Neuronal stem cell (in vitro differentiated cells): ENCODE data around the gene TMEM9B.

Experiments
- DNase-seq: peaks from one replicate; pipeline ENCODE4 v3.0.0-alpha.2; 2013; ENCODE audit warnings: low spot score
- H2AFZ ChIP-seq: one replicate; pipeline ENCODE4 v1.6.1; 2013; ENCODE audit warnings: mild to moderate bottlenecking, low read length, inconsistent platforms
- H2AK5ac ChIP-seq: 2 replicates; pipeline ENCODE4 v1.6.1; 2013; ENCODE audit warnings: low read depth, mild to moderate bottlenecking, inconsistent platforms, low read length, moderate library complexity, mixed read lengths
- H2BK120ac ChIP-seq: 2 replicates; pipeline ENCODE4 v1.6.1; 2013; ENCODE audit warnings: low read depth, mild to moderate bottlenecking, inconsistent platforms, low read length, moderate library complexity, mixed read lengths
- H2BK12ac ChIP-seq: one replicate; pipeline ENCODE4 v1.6.1; 2013; ENCODE audit warnings: low read length, inconsistent platforms
- H2BK15ac ChIP-seq: 2 replicates; pipeline ENCODE4 v1.6.1; 2013; ENCODE audit warnings: mild to moderate bottlenecking, low read length, inconsistent platforms, mixed read lengths
- H2BK5ac ChIP-seq: one replicate; pipeline ENCODE4 v1.6.1; 2013; ENCODE audit warnings: inconsistent platforms, mild to moderate bottlenecking, low read length, moderate library complexity
- H3K14ac ChIP-seq: one replicate; pipeline ENCODE4 v1.6.1; 2013; ENCODE audit warnings: low read length, inconsistent platforms
- H3K18ac ChIP-seq: 2 replicates; pipeline ENCODE4 v1.6.1; 2013; ENCODE audit warnings: low read length, inconsistent platforms
- H3K23ac ChIP-seq: 2 replicates; pipeline ENCODE4 v1.6.1; 2013; ENCODE audit warnings: low read depth, mild to moderate bottlenecking, mixed read lengths, low read length, inconsistent platforms; ENCODE audit not compliant: poor library complexity
- H3K27ac ChIP-seq: replicated peaks from 3 replicates; pipeline ENCODE4 v1.5.1; 2013; ENCODE audit warnings: low read length, inconsistent platforms
- H3K27me3 ChIP-seq, 3 experiments: 2 replicates each; pipeline ENCODE4 v1.6.1; 2013; ENCODE audit warnings: low read length in 3 of 3, mild to moderate bottlenecking in 2 of 3, inconsistent platforms in 1 of 3, low read depth in 1 of 3, mixed read lengths in 1 of 3, moderate library complexity in 1 of 3; ENCODE audit not compliant: control insufficient read depth in 3 of 3, insufficient read depth in 3 of 3
- H3K36me3 ChIP-seq, 2 donors: replicated peaks in 1 of 2; 2 replicates each; pipeline ENCODE4 v1.6.1; 2013; ENCODE audit warnings: low read length in 2 of 2; ENCODE audit not compliant: control insufficient read depth in 2 of 2, insufficient read depth in 2 of 2
- H3K4ac ChIP-seq: 2 replicates; pipeline ENCODE4 v1.6.1; 2013; ENCODE audit warnings: inconsistent platforms, mild to moderate bottlenecking, low read length, moderate library complexity
- H3K4me1 ChIP-seq, 2 donors: 1 replicate in 1 of 2; 2 replicates in 1 of 2; pipeline ENCODE4 v1.6.1; 2013; ENCODE audit warnings: low read length in 2 of 2, low read depth in 1 of 2; ENCODE audit not compliant: control insufficient read depth in 2 of 2, insufficient read depth in 1 of 2
- H3K4me2 ChIP-seq: one replicate; pipeline ENCODE4 v1.6.1; 2013; ENCODE audit warnings: mild to moderate bottlenecking, low read length, inconsistent platforms; ENCODE audit not compliant: insufficient read depth, poor library complexity, severe bottlenecking
- H3K4me3 ChIP-seq, 2 donors: 2 replicates each; pipeline ENCODE4 v1.5.1; 2013; ENCODE audit warnings: low read length in 2 of 2, mild to moderate bottlenecking in 2 of 2, inconsistent platforms in 1 of 2, moderate library complexity in 1 of 2
- H3K79me1 ChIP-seq: one replicate; pipeline ENCODE4 v1.6.1; 2013; ENCODE audit warnings: low read depth, mild to moderate bottlenecking, inconsistent platforms, low read length, moderate library complexity
- H3K9ac ChIP-seq: one replicate; pipeline ENCODE4 v1.6.1; 2013; ENCODE audit warnings: mild to moderate bottlenecking, low read depth, low read length, inconsistent platforms; ENCODE audit not compliant: poor library complexity
- H3K9me3 ChIP-seq, 2 donors: replicated peaks in 1 of 2; 2 replicates each; pipeline versions ENCODE3 to v1.6.1; 2013; ENCODE audit warnings: low read length in 2 of 2, mild to moderate bottlenecking in 2 of 2, inconsistent platforms in 1 of 2, low read depth in 1 of 2, mixed read lengths in 1 of 2, moderate library complexity in 1 of 2; ENCODE audit not compliant: control insufficient read depth in 2 of 2, insufficient read depth in 1 of 2
- H4K8ac ChIP-seq: one replicate; pipeline ENCODE4 v1.6.1; 2013; ENCODE audit warnings: low read depth, mild to moderate bottlenecking, inconsistent platforms, low read length, moderate library complexity
- H4K91ac ChIP-seq: one replicate; pipeline ENCODE4 v1.6.1; 2013; ENCODE audit warnings: low read length, low read depth, mild to moderate bottlenecking, inconsistent platforms; ENCODE audit not compliant: poor library complexity
- WGBS, 2 donors: extraction: QIAGEN DNeasy Blood & Tissue Kit; methylation state at CpG; one replicate each; pipeline ENCODE4 v1.1.7; 2013; ENCODE audit warnings: missing lambda C conversion rate in 2 of 2, mixed read lengths in 1 of 2; ENCODE audit not compliant: insufficient read length in 2 of 2, insufficient replicate concordance in 1 of 2; ENCODE audit errors: extremely low coverage in 2 of 2; 5-methylcytosine and 5-hydroxymethylcytosine counted together

Gene TMEM9B

GRCh38 chr11:9002920-9003572 is 38.8 kb upstream of the TMEM9B start:
- Histone ChIP-seq H2AFZ (peak overlapping the region; percentile 95), H2BK5ac (no peak overlapping the region), H3K4me2 (peak overlapping the region; percentile 96), H2BK12ac (no peak overlapping the region), H3K9me3 (no peaks in the 10 kb centered on the region), H3K4me1 (peaks cover 2 to 10% of the 10 kb centered on the region in 2 donors), H3K9ac (peak overlapping the region; percentile 91), H3K4me3 (peak overlapping the region; percentile 42 to 81), H4K8ac (no peak overlapping the region), H3K27me3 (peaks cover 0 to 96% (median 37%) of the 10 kb centered on the region in 3 experiments), H3K23ac (no peak overlapping the region), H2BK120ac (no peak overlapping the region), H3K14ac (no peak overlapping the region), H2AK5ac (no peak overlapping the region), H3K18ac (no peak overlapping the region), H4K91ac (no peak overlapping the region), H3K36me3 (no peaks in the 10 kb centered on the region), H2BK15ac (no peak overlapping the region), H3K79me1 (no peaks in the 10 kb centered on the region), H3K4ac (no peak overlapping the region), H3K27ac (no peak overlapping the region)
- DNase-seq, result no peak
- WGBS, 2 donors, result no CpG with 5 or more reads among the region's 8 CpGs

- H3K36me3 ChIP-seq, result no peaks in the 10 kb centered on the region
- no peak overlapping the region for H3K4me3 ChIP-seq
- H2BK120ac ChIP-seq, result no peak overlapping the region
- H3K14ac ChIP-seq, result no peak overlapping the region
- peaks cover 0 to 84% (median 37%) of the 10 kb centered on the region in 3 experiments for H3K27me3 ChIP-seq
- DNase-seq, result no peak
- H3K27ac ChIP-seq, result no peak overlapping the region
- no peaks in the 10 kb centered on the region for H3K79me1 ChIP-seq
- no CpG with 5 or more reads among the region's 6 CpGs for WGBS, 2 donors
- no peak overlapping the region for H3K23ac ChIP-seq
- no peak overlapping the region for H2AFZ ChIP-seq
- no peak overlapping the region for H3K9ac ChIP-seq
- peaks cover 2 to 10% of the 10 kb centered on the region in 2 donors for H3K4me1 ChIP-seq
- no peaks in the 10 kb centered on the region for H3K9me3 ChIP-seq
- no peak overlapping the region for H4K8ac ChIP-seq
- H3K18ac ChIP-seq, result no peak overlapping the region
- H2BK15ac ChIP-seq, result no peak overlapping the region
- H3K4me2 ChIP-seq, result no peak overlapping the region
- no peak overlapping the region for H4K91ac ChIP-seq
- no peak overlapping the region for H2AK5ac ChIP-seq
- H2BK12ac ChIP-seq, result no peak overlapping the region
- no peak overlapping the region for H2BK5ac ChIP-seq
- no peak overlapping the region for H3K4ac ChIP-seq
Measured at GRCh38 chr11:9001736-9002135, 37.5 kb upstream of the TMEM9B start.

GRCh38 chr11:8998017-8998416 is 33.8 kb upstream of the TMEM9B start:
- Histone ChIP-seq H3K4me1 (peaks cover 0 to 10% of the 10 kb centered on the region in 2 donors), H2BK12ac (no peak overlapping the region), H4K91ac (no peak overlapping the region), H3K9ac (no peak overlapping the region), H2BK15ac (no peak overlapping the region), H3K27ac (no peak overlapping the region), H3K36me3 (no peaks in the 10 kb centered on the region), H2BK5ac (no peak overlapping the region), H3K79me1 (no peaks in the 10 kb centered on the region), H3K18ac (no peak overlapping the region), H2AFZ (no peak overlapping the region), H3K4ac (no peak overlapping the region), H3K27me3 (peaks cover 0 to 64% (median 8%) of the 10 kb centered on the region in 3 experiments), H2AK5ac (no peak overlapping the region), H3K9me3 (no peaks in the 10 kb centered on the region), H3K14ac (no peak overlapping the region), H4K8ac (no peak overlapping the region), H3K23ac (no peak overlapping the region), H3K4me2 (no peak overlapping the region), H2BK120ac (no peak overlapping the region), H3K4me3 (no peak overlapping the region)
- no CpG with 5 or more reads among the region's 2 CpGs for WGBS, 2 donors
- DNase-seq, result no peak

- Histone ChIP-seq H2AK5ac (no peak overlapping the region), H3K79me1 (no peaks in the 10 kb centered on the region), H3K36me3 (no peaks in the 10 kb centered on the region), H3K18ac (no peak overlapping the region), H3K9ac (no peak overlapping the region), H3K14ac (no peak overlapping the region), H2BK15ac (no peak overlapping the region), H4K8ac (no peak overlapping the region), H2AFZ (no peak overlapping the region), H2BK12ac (no peak overlapping the region), H3K4me2 (no peak overlapping the region), H3K9me3 (no peaks in the 10 kb centered on the region), H3K23ac (no peak overlapping the region), H3K27ac (no peak overlapping the region), H4K91ac (no peak overlapping the region), H3K4ac (no peak overlapping the region), H2BK120ac (no peak overlapping the region), H2BK5ac (no peak overlapping the region), H3K27me3 (peaks cover 0 to 58% (median 4%) of the 10 kb centered on the region in 3 experiments), H3K4me3 (no peak overlapping the region), H3K4me1 (peaks cover 0 to 7% of the 10 kb centered on the region in 2 donors)
- DNase-seq, result no peak
- WGBS, 2 donors, result no CpG with 5 or more reads among the region's 3 CpGs
Measured at GRCh38 chr11:8997451-8997850, 33.2 kb upstream of the TMEM9B start.
